Measurements from ENCODE around the gene COL23A1.

Gene COL23A1

DNA sequence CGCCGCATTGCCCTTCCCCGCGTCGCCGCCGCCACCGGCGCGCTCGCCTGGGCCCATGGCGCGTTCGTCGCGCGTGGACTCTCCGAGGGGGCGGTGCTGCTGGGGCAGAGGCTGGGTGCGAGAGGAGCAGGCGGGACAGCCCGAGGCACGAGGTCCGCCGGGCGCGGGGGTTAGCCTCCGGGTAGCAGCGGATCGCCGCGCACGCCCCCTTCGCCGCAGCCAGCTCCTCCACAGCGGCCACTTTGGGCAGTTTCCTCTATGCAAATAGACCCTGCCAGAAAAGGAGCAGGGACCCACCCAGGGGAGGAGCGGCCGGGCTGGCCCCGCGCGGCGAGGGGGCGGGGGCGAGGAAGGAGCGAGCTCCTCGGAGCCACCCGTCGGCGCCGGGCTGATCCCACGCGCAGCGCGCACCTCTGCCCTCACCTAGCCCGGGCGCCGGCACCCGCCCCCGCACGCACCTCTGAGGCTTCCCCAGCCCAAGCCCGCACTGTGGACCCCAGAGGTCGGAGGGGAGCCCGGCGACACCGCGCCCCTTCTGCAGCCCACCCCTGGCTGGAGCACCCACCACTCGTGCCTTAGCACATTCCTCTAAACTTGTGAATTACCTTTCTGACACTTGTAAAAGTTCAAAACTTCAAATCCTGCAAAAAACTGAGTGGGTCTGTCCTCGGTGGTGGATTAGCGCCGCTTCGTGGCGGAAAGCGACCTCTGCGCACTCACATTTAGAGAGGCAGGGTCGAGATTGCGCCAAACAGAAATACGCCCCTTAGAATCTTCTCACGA, at the start of gene COL23A1:
Gene COL23A1 (minus strand): TSS at position 253 of the 783 bp plus-strand sequence.
- peak; percentile 51 for DNase-seq

DNA sequence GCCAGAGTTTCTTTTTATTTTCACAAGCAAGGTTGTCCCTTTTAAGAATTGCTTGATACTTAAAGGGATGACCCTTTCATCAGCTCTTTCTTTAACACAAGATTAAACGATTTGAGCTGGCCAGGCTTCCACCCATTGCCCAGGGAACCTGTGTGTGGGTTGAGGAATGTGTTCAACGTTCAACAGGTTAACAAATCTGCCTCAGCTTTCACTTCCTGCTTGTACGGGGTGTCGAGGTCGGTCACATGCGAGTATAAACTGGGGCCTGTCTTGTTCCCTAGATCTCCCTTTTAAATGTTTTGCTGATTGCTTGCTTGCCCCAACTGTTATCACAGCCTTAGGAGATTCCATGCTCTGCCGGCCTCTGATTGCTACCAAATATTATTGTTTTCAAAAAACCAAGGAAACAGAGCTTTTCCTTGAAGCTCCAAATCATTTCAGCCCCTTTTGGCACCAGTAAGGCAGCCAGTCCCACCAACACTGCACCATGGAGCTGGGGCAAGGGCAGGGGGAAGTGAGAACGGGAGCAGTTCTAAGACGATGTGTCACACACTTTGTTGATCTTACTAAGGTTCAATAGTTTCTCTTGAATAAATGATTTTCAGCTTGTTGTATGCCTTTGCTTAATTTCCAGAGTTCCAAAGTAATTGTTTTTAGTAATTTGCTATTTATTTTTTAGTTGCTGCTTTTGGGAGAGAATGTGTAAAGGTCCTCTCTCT, 47.3 kb upstream of the COL23A1 start:
- no peak for DNase-seq

DNA sequence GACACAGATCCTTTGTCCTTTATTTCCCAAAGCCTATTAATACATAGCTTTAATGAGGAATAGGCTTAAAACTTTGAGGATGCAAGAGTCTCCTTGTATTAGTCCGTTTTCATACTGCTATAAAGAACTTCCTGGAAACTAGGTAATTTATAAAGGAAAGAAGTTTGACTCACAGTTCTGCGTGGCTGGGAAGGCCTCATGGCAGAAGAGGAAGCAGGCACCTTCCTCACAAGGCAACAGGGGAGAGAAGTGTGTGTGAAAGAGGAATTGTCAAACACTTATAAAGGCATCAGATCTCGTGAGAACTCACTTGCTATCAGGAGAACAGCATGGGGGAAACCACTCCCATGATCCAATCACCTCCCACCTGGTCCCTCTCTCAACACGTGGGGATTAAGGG, 42.1 kb upstream of the COL23A1 start:
- no peak for DNase-seq

DNA sequence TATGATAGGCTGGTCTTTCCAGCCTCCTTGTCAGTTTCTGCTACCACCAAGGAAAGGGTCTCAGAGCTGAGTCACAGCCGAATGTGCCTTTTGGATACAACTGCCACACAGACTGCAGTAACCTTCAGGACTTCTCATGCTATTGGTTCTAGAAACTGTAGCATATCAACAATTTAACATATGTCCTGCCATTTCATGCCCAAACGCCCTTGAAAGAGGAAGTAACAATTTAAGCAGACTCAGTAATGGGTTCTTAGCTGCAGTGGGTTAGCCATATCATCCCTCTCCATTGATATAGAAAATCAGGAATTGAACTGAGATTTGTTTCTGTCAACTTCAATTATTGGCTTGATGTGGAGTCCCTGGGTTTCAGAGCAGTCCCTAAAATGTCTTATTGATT, 40.8 kb upstream of the COL23A1 start:
- DNase-seq = no peak

DNA sequence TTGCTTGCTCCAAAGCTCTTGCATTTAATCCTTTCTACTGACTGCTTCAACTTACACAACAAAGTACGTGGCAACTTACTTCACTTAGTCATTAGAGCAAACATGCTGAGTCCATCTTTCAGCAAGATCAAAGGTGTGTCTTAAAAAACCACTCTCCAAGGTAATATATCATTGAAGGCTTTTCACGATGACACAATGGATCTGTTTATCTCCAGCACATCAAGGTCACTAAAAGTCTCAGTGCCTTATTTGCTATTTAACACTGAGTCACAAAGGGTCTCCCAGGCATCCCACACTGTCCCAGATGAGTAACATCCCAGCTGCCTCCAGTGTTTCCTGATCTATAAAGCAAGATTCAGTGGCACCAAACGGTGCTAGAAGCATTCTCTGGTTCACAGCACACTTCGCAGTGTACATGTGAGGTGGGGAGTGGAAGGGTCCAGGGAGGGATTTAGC, 40.3 kb upstream of the COL23A1 start:
- DNase-seq = no peak

DNA sequence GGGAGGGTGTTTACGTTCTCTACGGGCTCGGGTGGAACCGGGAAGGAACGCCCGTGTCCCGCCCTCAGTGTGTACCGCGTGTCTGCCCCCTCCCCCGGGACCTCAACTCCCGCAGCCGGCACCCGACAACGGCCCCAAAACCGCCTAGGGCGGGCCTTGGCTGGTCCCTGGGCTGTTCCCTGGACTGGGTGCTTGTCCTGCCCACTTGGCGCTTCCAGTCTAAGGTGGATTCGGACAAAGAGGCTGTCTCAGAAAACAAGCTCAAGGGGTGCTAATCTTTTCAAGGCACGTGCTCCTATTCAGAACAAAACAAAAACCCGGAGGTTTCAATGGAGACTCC, 37.0 kb upstream of the COL23A1 start:
- no peak for DNase-seq

DNA sequence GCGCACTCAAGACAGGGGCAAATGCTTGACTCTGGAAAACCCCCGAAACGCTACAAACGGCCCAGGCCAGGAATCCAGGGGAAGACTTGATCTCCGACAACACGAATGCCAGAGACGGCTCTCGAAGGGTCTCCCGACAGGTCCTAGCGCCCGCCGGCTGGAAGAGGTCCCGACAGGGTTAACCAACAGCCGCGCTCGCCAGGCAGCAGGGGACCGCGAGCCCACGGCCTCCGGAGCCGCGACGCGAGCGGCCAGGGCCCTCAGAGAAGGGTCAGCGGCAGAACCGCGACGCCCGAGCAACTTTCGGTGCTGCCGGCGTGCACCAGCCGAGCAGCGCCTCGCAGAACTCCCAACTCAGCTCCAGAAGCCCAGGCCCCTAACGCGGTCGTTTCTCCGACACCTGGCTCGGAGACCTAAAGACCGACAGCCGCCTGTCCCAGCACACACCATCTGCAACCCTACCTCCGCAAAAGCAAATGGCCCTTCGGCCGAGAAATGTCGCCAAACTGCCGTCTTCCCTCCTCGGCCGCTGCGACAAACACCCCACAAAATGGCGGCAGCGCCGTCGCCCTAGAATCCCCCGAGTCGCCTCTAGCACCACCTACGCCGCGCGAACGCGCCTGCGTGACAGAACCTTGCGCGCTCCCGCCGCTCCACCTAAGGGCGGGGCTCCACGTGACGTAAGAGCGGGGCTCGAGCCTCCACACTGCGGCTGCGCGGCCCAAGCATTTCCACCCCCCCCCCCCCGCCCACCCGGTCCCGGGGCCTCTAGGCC, 36.5 kb upstream of the COL23A1 start, which contains the start of gene CLK4:
Gene CLK4 (minus strand): TSS at position 567 of the 775 bp plus-strand sequence. CDS start 3,634 bp downstream, outside the sequence.
- DNase-seq = peak; percentile 93

DNA sequence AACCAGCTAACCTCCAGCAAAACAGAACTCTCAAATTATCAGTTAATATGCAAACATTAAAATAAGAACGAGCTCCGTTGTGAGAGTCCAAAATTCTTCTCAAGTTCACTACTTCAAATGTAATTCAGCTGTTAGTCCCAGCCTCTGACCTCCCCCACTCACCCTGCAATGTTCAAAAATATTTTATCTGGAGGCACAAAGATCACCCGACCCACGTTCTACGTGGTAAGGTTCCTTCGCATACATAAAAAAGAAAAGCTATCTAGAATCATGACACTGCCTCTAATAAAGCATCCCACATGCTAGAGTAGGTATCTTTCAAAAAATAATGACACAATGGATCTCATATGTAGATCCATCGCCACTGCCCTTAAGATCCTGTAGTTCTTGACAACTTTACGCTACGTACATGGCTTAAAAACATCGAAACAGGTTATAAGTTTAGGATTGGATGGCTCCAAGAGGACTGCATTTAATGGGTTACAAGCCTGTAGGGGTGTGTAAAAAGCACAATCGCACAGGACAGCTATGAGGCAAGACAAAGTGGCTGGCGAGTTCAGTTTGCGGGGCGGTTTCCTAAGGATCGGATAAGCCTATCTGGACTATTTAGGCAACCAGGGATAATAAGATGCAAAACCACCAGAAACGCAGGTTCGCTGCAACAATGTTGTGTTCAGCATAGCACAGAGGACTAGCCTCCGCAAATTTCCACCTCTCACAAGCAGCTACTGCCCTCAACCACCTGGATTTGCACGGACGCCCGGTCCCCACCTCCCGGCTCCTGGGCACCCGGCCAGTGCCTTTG, 35.7 kb upstream of the COL23A1 start:
- no peak for DNase-seq

DNA sequence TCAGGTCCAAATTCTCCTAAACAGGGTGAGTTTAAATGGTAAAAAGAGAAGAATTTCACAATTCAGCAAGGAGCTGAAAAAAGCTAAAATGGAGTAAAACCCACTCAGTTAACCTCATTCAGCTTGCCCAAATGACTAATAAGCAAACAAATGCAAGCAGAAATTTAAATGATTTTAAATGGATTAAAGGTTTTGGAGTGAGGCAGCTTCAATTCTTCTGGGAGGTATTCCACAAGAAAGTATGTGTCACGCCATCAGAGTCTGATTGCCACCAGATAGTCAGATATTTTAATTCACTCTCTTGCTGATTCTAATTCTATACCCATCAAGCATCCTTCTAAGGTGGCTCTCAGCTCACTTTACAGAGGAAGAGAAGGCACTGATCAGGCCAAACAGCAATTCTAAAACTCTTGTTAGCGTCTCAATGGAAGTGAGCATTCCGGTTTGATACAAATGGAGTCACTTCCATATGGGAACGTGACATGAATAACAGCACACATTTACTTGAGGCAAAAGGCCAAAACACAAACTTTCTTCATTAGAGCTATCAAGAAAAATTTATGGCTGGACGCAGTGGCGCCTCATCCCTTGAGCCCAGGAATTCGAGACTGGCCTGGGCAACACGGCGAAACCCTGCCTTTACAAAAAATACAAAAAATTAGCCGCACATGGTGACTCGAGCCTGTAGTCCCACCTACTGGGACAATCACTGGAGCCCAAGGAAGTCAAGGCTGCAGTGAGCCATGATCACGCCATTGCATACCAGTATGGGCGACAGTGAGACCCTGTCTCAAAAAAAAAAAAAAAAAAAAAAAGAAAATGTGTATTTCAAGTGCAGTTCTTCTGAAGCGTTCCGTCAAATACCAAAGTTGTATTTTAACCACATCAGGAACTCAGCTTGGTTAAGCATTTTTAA, 34.7 kb upstream of the COL23A1 start:
- DNase-seq = no peak

DNA sequence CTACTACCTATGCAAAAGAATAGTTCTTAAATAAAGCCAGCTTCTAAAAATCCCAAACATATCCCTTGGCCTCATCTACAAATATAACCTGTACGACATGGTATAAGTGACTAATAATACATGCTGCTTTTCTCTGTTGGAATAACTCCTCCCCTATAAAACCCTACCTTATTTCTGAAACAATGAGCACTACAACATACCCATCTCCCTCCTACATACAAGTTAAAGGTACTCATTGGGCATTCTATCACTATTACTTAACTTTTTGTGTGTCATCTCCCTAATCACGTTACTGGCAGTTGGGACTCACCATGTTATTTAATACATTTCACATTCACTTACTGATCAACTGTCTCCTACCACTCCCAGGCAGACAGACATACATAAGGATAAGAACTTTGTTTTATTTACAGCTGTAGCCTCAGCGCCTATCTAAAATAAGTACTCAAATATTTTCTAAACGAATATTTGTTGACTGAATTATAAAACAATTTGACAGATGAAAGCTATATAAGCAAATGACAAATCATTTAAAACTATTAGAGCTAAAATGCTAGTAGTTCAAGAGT, 32.6 kb upstream of the COL23A1 start:
- DNase-seq = no peak

DNA sequence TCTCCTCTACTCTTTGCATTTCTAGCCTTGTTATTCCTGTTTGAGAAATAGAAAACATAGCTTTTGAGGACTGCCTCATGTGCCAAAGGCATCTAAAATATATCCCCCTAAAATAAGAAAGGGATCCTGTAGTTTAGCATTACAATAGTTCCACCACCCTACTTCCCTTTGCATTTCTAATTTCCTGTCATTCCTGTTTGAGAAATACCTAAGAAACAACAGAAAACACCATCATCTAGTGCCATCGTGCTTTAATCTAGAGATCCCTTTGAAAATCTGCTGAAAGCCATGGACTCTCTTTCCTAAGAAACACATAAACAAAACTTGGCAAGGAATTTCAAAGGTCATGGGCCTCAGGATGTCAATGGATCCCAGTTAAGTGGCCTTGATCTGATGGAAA, 29.2 kb upstream of the COL23A1 start:
- DNase-seq = no peak

DNA sequence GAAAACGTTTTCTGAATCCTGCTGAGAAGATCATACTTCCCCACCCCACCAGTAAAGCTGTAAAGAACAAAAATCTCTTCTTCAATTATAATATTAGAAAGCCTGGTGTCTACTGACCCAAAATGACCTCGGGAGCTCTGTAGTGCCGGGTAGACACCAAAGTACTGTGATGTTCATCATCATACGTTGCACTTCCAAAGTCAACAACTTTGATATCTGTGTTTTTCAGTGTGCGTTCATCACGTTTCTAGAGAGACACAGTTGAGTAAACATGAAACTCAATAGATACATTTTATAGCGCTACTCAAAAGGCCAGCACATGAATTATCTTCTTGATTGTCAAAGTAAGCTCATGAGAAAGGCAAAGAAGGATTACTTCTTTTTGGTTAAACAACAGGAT, 22.1 kb upstream of the COL23A1 start:
- DNase-seq = no peak

DNA sequence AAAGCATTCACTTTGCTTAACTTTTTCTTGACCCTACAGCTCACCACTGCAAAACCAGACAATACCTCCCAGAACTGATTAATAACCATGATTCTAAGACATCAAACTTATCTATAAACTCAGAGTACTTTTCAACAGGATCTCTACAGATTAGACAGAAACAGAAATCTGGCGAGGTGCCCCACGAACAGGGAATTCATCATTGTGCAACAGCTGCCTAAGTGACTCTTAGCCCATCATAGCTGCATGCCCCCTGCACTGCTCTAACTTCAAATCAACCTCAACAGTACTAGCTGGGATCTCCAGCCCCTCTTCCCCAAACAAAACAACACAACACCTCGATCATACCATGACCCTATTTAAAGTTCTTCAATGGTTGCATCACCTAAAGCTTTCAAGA, 16.1 kb upstream of the COL23A1 start:
- no peak for DNase-seq

DNA sequence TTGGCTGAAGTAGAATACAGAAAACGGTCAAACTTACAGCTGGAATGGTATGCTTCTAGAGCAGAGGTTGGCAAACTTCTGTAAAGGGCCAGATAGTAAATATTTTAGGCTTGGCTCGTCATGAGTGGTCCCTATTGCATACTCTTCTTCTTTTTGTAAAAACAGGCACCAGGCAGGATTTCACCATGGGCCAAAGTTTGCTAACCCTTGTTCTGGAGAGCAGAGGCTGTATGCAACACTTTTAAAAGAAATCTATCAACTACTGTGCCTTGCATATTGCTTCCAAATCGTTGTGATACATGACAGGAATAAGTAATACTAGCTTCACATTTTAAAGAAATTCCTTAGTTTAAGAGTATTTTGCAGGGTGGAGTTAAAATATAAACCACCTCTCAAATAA, 15.6 kb upstream of the COL23A1 start:
- no peak for DNase-seq

DNA sequence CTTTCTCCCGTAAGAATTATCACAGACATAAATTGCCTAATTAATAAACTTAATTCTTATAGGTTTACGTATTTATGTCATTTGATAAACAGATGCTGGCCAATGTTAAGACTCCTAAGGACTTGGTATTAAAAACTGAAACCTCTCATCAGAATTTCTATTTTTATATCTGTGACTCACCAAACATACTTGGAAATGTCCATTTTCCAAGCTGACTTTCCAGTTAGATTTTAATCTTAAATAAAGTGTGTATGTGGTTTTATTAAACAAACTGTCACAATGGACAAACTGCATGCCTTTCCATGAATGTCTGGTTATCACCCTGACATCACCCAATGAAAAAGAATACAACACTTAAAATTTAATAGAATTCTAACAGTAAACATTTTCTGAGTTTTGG, 12.6 kb upstream of the COL23A1 start:
- DNase-seq = no peak

DNA sequence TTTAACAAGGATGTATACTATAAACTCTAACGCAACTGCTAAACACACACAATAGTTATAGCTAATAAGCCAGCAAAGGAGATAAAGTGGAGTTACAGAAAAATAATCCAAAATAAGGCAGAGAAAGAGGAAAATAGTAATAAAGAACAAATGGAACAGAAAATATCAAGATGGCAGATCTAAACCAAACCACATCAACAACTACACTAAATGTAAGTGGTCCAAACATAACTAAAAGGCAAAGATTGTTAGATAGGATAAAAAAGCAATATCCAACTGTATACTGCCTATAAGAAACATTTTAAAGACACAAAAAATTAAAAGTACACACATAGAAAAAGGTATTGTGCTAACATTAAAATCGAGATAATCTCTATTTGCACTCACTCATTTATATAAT, 5.6 kb upstream of the COL23A1 start:
- no peak for DNase-seq

DNA sequence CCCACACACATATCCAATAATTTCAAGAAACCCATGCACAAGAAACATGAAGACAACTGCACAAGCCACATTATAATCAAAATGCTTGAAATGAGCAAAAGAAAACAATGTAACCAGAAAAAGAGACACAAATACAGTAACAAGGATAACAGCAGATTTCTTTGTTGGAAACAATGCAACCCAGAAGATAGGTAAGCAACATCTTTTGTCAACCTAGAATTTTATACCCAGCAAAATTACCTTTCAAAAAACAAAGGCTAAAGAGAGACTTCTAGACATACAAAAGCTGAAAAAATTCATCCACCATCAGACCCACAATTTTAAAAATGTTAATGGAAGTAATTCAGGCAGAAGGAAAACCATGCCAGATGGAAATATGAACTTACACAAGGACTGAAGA, 5.0 kb upstream of the COL23A1 start:
- DNase-seq = no peak

DNA sequence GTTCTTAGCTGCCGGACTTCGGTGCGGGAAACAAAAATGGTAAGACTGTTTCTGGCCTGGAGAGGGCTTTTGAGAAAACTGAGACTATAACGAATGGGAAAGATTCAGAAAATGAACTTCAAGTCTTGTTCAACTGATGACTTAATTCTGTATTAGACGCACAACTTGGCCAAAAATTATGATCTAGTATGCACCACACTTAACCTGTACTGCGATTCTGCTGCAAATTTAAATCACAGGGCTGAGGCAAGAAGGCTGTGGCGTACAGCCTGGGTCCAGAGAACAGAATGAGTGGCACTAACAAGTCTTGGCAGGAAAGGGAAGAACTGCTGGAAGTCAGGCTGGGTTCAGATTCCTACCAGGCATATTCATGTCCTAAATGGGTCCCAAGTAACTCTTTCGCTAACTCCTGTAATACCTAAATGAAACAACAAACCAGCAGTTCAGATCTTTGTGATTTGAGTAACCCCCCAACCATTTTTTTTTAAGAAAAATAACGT, 781 bp upstream of the COL23A1 start:
- no peak for DNase-seq

DNA sequence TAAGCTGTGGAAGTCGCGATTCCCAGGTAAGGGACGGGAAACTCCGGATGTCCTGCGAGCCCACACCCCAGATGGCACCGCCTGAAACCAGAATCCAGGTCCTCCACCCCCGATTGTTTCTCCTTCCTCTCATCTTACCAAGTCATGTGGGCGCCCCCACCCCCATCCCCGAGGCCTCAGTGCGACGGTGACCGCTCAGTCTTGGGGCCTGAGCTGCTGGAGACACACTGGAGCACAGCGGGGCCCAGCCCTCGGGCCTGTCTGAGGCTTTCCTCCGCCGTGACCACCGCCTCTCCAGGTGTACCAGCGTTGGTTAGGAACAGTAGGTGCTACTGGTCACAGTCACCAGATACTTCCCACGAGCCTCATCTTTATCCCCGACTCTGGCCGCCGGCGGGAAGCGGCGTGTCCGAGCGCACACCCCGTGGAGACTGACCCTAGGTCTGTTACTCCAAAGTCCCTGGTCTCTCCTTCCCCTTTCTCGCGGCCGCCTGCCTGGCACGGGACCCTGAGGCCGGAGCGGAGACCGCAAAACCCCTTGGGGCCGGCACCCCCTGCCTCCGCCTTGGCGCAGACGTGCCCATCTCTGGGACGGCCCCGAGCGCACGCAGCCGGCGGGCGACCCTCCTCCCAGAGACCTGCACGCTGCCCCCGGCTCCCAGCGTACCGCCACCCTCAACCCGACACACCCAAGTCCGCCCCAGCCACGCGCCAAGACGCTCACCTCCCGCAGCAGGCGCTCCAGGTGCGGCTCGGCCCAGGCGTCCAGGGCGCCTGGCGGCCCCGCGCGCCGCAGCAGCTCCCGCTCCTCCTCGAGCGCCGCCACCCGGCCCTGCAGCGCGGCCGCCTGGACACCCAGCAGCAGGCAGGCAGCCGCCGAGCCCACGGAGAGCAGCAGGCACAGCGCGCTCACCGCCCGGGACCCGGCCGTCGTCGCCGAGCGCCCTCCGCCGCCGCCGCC, 733 bp downstream of the COL23A1 start:
- DNase-seq = peak; percentile 51

DNA sequence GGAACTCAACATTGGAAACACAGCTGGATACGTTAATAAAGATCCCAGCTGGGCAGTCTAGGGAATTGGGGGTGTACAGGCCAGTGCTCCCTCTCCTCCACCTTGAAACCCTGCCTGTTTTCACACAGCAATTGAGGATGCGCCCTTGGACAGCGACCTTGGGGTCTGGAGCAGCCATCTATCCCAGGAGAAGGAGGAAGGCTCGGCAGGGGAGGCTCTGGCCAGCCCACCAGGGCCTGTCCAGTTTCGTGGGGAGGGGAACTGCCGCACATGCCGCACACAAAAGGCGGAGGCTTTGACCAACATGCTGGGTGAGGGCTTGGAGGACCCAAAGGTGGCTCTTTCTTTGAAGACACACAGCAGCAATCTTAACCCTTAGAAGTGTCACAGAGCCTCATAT, 1.4 kb downstream of the COL23A1 start:
- no peak for DNase-seq
